GM21786 (cell line): Measurements from ENCODE around the gene CERS3.
"Not testable (repeated sequence)": the region's sequence is repeated elsewhere in the genome, so short reads cannot be mapped to it uniquely, and the experiment has no call there.

ENCODE experiments used
- ATAC-seq: cut with Tn5 transposase; IDR thresholded peaks from one replicate; pipeline ENCODE4 v1.9.1; 2021; ENCODE audit not compliant: unreplicated experiment

The CERS3 gene

GRCh38 chr15:100468285-100468684 lies 60.5 kb downstream of the CERS3 start:
- ATAC-seq = no peak

DNA sequence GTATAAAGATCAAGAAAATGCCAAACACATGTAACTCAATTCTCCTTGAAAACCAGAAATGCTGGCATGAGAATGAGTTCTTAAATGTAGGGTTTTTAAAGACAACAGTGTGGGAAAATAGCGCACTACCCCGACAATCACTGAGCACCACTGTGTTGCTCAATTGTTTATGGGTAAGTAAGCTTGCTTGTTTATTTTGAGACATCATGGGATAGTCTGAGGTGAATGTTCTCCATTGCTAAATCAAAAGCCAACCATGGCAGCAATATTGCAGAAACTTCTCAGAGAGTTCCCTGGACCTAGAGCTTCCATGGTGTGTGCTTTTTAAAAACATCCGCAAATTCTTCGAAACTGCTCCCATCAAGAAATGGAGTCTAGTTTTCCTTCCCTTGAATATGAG lies 62.7 kb downstream of the CERS3 start:
- ATAC-seq = no peak

DNA sequence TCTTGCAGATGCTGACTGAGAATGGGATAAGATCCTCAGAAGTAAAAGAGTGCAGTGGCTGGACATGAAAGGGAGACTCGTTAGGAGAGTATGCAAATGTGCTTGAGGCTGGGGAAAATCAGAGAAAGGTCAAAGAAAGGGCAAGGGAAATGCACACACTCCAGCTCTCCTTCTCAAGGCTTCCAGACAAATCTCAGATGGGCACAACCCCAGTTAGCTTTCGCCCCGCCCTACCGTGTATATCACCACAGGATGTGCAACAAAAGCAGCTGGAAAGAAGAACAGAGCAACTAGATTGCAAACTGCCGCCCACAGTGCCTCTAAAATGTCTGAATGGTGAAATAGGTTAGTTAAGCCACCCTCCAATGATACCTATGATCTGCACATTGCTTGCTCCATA lies 63.9 kb downstream of the CERS3 start:
- ATAC-seq = no peak

DNA sequence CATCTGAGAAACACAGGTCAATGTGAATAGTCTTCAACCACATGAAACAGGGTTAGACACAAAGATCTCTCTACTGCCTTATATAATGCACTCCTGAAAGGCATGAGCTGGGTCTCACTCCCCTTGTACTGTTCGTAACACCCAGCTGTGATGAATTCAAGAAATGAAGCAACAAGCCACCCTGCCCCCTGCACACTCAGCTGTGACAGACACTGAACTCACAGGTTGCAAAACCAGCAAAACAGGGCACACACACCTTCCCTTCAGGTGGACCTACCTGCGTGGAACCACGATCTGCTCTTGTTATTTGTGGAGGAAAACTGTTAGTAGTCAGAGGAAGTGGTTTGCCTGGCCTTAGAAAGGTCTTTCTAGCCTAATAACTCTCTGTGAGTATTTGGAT lies 64.5 kb downstream of the CERS3 start:
- ATAC-seq = no peak

GRCh38 chr15:100463515-100463914 lies 65.2 kb downstream of the CERS3 start:
- ATAC-seq = no peak

GRCh38 chr15:100461049-100461448 lies 67.7 kb downstream of the CERS3 start:
- peak; percentile 46 for ATAC-seq

DNA sequence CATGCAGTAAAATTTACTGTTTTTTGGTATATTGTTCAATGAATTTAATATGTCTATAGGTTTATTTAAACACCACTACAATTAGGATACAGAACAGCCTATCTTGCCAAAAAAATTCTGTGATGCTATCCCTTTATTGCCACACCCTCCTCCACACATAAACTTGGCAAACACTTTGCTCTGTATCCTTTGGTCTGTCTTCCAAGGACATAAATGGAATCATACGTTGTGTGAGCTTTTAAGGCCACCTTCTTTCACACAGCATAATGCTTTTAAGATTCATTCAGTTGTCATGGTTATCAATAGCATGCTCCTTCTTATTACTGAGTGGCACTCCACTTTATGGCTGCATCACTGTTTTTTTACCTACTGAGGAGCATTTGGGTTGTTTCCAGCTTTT lies 71.5 kb downstream of the CERS3 start:
- ATAC-seq = no peak

DNA sequence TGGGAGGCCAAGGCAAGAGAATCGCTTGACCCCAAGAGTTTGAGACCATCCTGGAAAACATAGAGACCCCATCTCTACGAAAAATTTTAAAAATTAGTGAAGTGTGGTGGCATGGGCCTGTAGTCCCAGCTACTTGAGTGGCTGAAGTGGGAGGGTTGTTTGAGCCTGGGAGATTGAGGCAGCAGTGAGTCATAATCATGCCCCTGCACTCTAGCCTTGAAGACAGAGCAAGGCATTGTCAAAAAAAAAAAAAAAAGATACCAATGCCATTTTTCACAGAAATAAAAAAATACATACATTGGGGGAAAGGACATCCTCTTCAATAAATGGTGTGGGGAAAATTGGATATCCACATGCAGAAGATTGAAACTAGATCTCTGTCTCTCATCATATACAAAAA lies 74.6 kb downstream of the CERS3 start:
- ATAC-seq = no peak

DNA sequence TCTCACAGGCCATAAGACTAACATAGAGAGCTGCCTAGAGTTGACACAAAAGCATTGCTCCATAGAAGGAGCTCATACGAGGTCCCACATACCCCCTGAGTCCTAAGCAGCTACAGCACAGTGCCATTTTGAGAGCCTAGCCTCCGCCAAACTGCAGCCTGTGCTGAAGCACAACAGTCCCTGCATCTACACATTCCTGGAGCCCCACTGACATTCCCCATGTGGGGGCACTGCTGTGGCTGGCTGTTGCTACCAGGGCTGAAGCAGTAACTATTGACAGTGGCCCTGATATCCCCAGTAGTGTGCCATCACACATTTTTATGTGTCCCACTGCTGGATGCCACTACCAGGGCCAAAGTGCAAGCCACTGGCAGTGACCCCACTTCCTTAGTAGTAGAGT lies 80.3 kb downstream of the CERS3 start:
- no peak for ATAC-seq

GRCh38 chr15:100441063-100441462 lies 87.7 kb downstream of the CERS3 start:
- not testable (repeated sequence) for ATAC-seq

DNA sequence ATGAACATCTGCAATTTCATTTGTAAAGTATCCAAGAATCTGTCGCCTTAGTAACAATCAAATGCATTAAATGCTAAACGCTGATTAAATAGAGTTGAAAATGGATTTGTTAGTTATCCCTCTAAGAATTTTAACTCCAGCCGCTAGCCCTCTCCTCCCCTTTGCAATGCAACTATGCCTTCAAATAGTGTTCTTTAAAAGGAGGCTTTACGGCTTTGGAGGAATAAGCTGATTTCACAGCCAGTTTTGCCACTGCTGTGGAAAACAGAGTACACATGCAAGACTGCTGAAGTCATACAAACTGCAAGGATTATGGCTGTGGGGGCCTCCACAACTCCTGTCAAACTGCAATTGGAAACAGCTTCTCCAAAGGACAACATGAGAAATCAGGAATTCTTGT lies 89.2 kb downstream of the CERS3 start:
- ATAC-seq = no peak

GRCh38 chr15:100438570-100438969 lies 90.2 kb downstream of the CERS3 start:
- ATAC-seq = no peak

DNA sequence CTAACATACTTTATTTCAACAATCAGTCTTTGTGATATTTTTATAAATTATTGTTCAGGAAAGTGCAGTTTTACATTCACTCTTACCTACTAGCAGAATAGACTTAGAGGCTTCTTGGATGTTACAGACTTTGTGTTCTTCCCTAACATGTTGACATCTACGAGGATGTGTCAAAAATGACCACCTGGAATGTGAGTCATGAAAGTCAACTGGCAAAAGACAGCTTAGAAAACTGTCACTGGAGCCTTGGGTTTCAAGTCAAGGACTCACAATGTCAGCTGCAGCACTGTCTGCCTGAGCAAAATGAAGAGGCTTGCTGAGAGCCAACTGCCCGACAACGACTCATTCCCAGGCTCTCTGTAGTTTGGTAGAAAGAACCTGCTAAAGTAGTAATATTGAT lies 91.5 kb downstream of the CERS3 start:
- ATAC-seq = no peak

GRCh38 chr15:100434561-100434960 lies 94.2 kb downstream of the CERS3 start:
- ATAC-seq = no peak

- ATAC-seq = no peak
Observed at GRCh38 chr15:100434038-100434437, 94.7 kb downstream of the CERS3 start.

DNA sequence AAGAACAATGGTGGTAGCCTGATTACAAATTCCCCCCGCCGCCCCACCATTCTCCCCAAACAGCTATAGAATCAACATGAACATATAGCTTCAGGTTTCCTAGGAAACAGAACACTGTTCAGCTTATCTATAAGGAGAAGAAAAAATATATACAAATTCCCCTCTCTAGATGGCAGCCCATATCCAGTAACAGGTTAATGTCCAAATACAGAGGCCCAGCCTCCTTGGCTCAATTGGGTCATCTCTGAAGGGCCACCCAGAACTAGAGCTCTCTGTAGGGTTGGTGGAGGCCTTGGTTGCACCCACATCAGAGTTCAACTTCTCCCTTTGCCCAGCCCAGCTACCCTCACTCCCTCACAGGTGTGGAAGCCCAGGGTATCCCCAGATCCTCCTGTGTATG lies 95.4 kb downstream of the CERS3 start:
- no peak for ATAC-seq

DNA sequence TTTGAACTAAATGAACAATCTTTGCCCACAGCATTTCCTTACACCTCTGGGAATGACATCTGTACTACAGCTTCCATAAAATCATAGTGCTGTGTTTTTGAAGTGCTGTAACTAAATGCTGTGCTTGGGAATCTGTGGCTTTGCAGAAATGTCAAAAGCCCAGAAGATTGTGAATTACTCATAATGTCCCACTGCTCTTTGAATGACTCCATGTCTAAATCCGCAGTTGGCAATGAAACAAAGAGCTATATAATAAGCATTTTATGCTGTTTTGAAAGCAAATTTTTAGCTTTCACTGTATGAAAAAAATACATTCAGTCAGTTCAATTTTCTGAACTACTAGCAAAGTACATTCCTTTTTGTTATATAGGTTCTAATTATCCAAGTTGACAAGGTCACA lies 98.3 kb downstream of the CERS3 start:
- ATAC-seq = no peak

DNA sequence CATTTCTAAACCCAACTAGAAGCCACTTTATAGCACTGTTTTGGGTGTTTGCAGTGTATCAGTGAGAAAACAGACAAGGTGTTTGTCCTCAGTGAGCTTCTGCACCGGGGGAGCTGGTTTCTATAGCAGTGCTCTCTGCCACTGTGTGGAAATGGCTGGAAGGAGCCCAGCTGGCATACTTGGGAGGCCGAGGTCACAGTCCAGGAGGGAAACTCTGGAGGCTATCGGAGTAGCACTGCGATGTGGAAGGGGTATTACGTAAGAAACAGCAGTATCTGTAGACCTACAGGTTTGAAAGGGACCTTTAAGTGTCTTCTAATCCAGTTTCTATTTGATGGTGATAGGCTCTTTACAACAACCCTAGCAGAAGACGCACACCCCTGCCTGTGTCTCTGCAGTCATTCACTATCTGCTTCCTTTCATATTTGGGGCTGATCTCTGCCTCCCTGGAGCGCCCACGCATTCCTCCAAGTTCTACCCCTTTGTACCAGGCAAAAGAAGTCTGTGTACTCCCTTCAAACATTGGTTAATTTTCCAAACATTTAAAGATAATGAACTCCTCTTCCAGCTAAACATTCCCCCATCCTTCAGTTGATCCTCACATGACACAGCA lies 99.5 kb downstream of the CERS3 start:
- ATAC-seq = no peak

DNA sequence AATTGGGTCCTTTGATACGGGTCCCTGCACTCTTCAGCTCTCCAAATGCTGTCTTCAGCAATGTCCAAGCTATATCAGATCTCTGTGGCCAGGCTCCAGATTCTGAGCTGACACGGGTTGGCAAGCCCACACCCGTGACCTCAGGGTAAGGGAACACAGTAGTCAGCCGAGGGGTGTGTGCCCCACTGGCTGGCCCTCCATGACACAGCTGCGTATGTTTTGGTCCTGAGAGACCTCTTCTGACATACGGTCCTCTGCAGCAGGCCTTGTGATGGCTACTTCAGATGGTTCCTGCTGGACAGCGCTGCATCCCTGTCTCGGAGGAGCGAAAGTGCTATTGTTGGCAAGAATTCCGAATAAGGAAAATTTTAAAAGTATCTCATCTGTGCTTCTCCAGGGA lies 101.8 kb downstream of the CERS3 start:
- ATAC-seq = no peak

GRCh38 chr15:100405179-100405578 lies 123.6 kb downstream of the CERS3 start:
- ATAC-seq = no peak

DNA sequence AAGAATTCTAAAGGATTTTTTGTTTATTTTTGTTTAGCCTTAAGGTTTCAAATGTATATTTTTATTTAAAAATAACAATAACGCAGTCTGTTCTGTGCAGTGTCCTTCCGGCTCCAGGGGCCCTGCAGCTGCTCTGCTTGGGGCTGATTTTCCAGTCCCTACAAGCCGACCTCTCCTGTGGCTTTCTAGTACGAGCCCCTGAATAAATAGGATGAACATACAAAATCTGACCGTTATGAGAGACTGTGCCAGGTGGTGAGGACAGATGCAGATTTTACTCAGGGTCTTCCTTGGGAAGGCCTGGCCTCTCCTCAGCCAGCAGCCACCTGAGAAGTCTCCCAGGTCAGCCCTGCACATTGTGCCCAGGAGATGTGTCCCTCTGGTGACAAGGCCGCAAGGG lies 127.8 kb downstream of the CERS3 start:
- no peak for ATAC-seq

DNA sequence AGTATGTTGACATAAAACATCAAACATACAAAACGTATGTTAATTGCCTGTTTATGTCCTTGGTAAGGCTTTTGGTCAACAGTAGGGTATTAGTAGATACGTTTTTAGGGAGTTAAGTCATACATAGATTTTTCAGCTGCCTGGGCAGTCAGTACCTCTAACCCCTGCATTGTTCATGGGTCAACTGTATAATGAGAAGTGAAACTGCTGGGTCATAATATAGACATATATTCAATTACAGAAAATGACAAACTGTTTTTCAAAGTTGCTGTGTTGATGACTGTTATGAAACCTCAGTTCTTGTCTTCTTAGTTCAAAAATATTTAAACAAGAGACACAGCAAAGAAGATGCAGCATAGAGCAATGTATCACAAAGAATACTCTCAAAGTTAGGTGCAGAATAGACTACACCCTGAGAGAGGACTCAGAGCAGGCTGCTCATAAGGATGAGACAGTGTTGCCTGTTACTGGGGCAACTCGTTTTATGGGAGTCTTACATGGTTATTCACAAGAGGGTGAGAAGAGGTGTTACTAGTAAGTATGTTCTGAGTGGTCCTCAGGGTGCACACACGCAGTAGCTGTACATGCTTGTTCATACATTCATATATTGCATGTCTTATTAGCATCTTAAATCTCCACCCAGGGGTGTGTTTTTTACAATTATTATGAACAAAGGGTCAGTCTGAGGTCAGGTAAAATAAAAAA lies 133.9 kb downstream of the CERS3 start:
- no peak for ATAC-seq

- no peak for ATAC-seq
Observed at GRCh38 chr15:100393008-100393407, 135.7 kb downstream of the CERS3 start.
